Muscle of arm (tissue), 12 donors: ENCODE results near the gene CHCHD2. TPM values are rescaled to one million over a fixed set of nuclear protein-coding genes. Genes with fewer than 3 reads are reported as not detected.
"Not testable (repeated sequence)": the region's sequence is repeated elsewhere in the genome, so short reads cannot be mapped to it uniquely, and the experiment has no call there.

ENCODE experiments used
- DNase-seq: peaks from one replicate; pipeline ENCODE4 v3.0.0-alpha.2; 2013
- polyA plus RNA-seq, 12 donors: library from polyadenylated mRNA; unstranded; fragments of 120-200 nt; gene quantifications; one replicate each; pipeline ENCODE4 v1.2.1, GENCODE V29; 2013; ENCODE audit not compliant: insufficient read length in 12 of 12

The CHCHD2 gene
- polyA plus RNA-seq, 12 donors = 112 to 277 (median 222) TPM; not detected in 1

DNA sequence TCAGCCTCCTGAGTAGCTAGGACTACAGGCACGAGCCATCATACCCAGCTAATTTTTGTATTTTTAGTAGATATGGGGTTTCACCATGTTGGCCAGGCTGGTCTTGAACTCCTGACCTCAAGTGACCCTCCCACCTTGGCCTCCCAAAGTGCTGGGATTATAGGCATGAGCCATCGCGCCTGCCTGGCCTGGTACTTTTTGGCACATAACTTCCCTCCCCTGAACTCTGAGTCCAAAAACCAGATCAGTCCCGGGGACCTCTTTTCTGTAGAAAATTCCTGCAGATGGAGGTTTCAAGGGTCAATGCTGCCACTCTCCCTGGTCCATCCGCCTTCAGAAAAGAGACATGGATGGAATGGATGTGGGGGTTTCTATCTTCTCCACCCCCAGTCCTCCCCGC, 13.9 kb downstream of the CHCHD2 start:
- DNase-seq = not testable (repeated sequence)

DNA sequence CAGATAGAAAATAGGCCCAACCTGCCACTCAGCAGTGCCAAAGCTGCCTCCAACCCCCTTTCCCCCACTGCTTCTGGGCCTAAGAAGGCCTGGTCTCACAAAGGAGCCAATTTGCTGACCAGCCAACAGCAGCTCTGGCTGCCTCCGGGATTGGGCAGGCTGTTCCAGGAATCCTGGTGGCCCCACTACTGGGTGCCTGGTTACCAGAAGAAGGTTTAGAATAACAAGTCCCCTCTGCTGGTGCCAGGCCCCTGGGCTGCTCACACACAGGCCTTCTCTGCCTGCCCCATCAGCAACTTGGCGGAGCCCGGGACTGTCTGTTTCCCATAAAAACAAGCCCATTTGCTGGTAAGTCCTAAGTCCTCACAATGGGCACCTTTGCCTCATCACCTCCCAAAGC, 14.7 kb downstream of the CHCHD2 start:
- DNase-seq = peak; percentile 32

DNA sequence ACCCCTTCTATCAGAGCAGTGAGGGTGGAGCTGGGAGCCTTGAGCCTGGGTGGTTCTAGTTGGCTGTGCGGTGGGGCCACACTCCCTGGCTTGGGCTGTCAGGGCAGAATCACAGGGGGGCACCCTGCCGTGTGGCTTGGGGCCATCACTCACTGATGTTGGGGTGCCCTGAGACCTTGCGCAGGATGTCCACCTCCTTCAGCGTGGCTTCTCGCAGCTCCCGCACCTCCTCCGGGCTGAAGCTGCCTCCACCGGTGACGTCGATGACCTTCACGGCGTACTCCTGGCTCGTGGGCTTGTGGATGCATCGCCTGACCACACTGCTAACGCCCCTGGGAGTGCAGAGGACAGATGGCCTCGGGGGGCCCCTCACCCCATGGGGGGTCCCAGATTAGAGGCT, 18.8 kb downstream of the CHCHD2 start:
- no peak for DNase-seq

DNA sequence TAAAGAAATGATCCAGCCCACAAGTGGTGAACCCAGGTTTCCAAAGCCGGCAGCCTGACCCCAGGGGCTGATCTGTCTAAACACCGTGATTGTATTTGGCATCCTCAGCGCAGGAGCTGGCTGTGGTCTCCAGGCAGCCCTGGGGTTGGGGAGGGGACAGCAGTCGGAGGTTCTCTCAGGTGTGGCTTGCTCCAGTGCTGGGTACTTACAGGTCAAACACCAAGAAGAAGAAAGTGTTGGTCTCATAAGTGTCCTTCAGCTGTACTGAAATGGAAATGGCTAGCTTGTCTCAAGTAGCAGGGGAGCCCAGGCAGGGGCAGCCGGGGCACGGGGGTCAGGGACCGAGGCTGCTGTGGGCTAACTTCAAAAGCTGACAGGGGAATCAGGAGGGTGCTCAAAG, 19.5 kb downstream of the CHCHD2 start:
- DNase-seq = no peak

DNA sequence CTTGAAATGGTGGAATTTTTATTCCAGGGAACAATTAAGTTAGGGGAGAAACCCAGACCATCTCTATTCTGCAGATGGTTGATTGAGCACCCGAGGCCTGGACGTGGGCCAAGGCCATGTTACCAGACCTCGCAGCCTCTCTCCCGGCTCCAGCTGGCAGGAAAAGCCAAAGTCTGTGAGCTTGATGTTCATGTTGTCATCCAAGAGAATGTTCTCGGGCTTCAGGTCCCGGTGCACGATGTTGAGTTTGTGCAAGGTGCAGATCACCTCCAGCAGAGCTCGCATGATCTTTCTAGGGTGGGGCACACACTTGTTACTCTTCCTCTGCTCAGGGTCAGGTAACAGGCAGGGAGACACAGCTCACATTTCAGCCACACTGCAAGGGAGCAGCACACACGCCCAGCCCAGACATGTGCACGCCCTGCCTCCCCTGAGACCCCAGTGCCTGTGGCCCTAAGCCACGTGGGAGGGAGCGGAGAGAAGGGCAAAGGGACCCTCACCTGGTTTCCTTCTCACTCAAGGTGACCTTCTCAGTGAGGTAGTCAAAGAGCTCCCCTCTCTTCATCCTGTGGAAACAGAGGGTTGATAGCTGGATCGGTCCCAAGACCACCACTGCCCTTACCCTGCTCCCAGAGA, 23.0 kb downstream of the CHCHD2 start:
- no peak for DNase-seq

DNA sequence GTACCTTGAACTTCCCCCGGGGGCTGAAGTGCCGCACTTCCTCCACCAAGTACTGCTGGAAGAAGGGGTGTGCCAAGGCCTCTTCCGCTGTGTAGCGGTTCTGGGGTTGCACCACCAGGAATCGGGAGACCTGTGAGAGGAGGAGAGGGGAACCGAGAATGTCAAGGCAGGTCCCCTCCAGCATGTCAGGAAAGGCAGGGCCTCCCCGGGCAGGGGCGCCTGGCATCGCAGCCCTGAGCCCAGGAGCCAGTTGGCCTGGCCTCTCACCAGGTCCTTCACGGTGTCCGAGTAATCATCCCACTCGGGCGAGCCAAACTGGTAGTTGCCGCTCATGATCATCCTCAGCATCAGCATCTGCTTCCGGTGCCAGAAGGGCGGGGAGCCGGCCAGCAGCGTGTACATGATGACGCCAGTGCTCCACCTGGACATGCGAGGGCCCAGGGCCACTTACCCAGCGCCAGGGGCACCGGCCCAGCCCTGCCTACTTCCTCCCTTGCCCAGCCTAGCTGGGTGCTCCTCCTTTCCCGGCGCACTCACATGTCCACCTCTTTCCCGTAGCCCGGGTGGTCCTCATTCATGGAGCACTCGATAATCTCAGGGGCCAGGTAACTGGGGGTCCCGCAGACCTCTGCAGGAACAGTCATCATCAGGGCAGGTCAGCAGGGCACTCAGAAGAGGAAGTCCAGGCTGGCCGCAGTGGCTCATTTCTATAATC, 24.5 kb downstream of the CHCHD2 start:
- no peak for DNase-seq

DNA sequence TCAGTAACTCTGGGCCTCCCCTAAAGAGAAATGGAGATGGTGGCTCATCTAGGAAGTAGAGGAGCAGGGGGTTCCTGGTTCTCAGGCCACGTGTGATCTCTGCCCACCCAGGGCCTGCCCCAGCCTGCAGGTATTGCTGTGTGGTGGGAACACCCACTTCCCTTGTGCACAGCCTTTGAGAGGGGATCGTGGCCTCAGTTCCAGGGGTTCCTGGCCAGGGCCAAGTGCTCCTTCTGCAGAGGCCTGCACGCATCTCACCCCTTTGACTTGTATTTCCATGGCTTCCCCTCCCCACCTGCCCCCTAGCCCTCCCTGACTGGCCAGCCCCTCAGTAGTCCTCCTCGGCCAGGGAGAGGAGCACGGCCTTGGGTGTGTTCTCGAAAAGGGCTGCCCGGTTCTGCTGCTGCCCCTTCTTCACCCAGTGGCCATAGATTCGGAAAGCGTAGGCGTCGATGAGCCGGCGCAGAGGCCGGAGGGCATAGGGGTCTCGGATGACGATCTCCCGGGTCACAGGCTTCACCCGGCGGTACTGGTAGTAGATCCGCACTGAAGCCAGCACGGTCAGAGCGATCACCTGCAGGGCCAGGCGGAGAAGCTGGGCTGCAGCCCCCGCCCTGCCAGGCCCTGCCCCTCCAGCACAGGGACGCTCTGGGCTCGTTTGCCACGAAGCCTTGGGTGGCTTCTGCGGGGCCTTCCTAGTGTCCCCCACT, 25.4 kb downstream of the CHCHD2 start:
- not testable (repeated sequence) for DNase-seq

DNA sequence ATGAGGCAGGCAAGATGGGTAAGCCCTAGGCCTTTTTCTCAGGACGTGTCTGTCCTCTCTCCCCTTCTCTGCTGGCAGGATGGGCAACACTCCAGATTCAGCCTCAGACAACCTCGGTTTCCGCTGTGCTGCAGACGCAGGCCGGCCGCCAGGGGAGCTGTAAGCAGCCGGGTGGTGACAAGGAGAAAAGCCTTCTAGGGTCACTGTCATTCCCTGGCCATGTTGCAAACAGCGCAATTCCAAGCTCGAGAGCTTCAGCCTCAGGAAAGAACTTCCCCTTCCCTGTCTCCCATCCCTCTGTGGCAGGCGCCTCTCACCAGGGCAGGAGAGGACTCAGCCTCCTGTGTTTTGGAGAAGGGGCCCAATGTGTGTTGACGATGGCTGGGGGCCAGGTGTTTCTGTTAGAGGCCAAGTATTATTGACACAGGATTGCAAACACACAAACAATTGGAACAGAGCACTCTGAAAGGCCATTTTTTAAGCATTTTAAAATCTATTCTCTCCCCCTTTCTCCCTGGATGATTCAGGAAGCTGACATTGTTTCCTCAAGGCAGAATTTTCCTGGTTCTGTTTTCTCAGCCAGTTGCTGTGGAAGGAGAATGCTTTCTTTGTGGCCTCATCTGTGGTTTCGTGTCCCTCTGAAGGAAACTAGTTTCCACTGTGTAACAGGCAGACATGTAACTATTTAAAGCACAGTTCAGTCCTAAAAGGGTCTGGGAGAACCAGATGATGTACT, 26.7 kb downstream of the CHCHD2 start:
- DNase-seq = peak; percentile 57

DNA sequence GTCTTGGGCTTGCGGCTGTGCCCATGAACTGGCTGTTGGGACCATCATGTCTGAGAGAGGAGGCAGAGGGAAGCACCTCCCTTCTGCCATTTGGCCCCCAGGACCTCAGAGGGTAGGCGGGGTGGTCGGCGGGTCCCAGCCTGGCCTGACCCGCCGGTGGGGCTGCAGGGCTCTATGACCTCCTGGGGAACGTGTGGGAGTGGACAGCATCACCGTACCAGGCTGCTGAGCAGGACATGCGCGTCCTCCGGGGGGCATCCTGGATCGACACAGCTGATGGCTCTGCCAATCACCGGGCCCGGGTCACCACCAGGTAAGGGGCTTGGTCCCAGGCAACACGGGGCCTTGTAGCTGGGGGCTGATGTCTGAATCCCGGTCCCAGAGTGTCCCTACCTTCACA, 28.1 kb downstream of the CHCHD2 start:
- no peak for DNase-seq

DNA sequence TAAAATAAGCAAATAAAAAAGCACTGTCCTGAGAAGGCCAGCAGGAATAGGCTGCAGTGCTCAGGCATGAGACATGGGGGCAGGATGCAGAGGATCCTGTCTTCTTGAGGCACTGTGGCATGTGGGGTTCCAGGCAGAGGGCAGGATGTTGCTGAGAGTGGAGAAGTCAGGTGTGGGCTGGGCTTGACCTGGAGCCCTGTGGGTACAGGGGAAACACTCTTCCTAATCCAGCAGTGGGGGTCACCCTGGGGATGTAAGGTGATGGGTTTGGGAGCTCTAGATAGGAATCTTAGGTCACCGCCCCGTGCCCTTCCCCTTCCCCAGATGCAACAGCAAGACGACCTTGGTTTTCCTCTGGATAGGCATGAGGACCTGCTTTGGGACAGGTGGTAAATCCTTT, 28.6 kb downstream of the CHCHD2 start:
- no peak for DNase-seq

DNA sequence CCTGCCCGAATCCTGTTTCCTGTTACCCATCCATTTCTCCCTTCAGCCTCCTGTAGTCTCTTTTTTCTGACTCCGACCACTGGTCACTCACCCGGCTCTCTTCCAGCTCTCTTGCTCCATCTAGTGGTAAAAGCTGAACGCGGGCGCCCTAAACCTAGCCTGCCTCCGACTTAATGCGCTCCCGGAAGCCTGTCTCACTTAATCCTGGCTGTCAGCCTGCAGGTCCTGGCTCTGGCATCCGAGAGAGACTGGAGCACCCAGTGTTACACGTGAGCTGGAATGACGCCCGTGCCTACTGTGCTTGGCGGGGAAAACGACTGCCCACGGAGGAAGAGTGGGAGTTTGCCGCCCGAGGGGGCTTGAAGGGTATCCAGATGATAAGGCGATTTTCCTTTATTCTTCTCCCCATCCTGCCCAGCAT, 31.9 kb downstream of the CHCHD2 start:
- peak; percentile 85 for DNase-seq

DNA sequence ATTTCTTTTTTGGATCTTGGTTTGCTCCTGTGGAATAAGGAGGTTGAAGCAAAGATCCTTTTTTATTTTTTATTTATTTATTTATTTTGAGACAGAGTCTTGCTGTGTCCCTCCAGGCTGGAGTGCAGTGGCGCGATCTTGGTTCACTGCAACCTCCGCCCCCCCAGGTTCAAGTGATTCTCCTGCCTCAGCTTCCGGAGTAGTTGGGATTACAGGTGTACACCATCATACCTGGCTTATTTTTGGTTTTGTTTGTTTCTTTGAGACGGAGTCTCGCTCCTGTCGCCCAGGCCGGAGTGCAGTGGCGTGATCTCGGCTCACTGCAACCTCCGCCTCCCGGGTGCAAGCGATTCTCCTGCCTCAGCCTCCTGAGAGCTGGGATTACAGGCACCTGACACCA, 39.9 kb downstream of the CHCHD2 start:
- DNase-seq = not testable (repeated sequence)

DNA sequence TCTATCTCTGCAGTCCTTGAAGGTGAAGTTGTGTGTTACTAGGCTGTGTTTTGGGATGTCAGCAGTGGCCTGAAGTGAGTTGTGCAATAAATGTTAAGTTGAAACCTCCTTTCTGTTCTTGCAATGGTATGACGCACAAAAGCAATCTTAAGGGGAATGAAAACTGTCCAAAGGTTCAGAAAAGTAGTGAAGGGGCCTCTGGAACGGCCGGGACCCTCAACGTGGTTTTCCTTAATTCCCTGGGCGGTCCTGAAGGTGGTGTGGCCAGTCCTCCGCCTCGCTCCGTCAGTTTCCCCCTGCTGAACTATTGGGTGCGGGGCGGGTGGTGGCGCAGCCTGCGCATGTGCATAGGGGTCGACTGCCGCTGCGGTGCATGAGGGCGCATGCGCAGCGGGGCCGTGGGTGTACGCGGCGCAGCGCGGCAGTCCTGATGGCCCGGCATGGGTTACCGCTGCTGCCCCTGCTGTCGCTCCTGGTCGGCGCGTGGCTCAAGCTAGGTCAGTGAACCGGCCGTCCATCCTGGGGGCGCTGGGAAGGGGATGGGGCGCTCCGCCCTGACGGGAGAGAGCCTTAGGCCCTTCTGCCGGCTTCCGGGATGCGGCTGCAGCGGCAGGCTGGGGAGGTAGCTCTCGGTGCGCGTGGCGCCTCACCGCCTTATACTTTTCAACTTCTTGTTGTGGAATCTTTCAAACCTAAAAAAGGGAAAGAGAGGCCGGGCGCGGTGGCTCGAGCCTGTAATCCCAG, 42.2 kb downstream of the CHCHD2 start, which contains the start of gene SUMF2:
Gene SUMF2, plus strand, starts transcription at position 405 of the 744 bp plus-strand sequence. Its CDS starts 26 bp downstream, at position 431.
- DNase-seq = peak; percentile 94

DNA sequence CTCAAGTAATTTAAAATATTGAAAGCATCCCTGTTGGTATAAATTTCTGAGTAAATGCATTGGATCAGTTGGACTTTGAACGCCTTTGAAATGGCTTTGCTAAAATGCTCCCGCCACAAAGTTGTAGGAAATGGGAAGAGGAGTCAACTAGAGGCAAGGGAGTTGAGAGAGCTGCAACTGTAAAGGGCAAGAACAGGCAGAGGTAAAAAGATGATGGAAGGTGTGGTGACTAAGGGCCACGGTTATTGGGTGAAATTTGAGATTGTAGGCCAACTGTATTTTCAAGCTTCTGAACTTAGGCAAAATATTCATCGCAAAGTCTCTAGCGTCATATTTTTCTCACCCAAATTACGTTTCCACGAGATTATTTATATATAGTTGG, 42.8 kb downstream of the CHCHD2 start:
- DNase-seq = no peak

DNA sequence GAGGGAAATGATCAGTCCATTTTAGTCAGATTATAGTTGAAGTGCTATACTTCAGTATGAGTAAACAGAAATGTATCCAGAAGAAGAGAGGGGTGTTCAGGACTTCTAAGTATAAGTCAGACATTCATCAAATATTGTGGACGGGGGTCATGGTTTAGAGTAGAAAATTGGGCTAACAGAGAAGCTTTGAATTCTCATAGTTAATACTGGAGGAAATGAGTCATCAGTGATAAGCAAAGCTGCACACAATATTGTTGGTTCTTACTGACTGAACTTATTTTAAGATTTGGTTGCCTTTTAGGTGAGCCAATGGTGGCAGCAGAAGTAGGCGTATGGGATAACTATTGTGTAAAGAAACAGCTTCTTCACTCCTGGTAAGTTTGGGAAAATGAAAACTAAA, 43.9 kb downstream of the CHCHD2 start:
- no peak for DNase-seq

DNA sequence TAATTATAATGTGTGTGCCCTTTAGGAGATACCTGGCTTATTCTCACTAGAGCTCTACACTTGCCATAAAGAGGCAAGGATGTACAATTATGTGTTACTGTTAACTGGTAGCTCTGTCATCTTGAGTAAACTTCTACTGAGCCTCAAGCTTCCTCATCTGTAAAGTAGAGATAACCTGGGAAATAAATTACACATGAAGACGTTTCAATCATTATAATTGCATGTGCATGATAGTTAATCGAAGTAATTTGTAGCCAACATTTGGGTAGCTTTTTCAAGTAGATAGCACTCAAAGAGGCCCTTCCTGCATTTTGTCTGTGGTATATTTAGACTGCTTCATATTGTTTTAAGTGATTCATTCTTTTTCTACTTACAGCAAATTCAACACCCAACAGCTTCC, 52.3 kb downstream of the CHCHD2 start:
- DNase-seq = no peak

DNA sequence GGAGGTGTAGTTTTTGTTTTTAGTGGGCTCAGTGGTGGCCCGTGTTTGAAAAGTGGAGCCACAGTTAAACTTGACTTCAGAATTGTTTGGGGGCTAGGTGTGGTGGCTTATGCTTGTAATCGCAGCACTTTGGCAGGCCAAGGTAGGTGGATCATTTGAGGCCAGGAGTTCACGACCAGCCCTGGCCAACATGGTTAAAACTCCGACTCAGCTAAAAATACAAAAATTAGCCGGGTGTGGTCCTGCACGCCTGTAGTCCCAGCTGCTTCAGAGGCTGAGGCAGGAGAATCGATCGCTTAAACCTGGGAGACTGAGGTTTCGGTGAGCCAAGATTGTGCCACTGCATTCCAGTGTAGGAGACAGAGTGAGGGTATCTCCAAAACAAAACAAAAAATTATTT, 52.9 kb downstream of the CHCHD2 start:
- DNase-seq = no peak
